Measurements from ENCODE around the gene BRICD5. TPM values are rescaled to one million over a fixed set of nuclear protein-coding genes. Genes with fewer than 3 reads are reported as not detected.
A peak's percentile ranks its signal among the peaks of the same experiment; 100 is the strongest.

The BRICD5 gene
- total RNA-seq, 1 donor from 2014 or later, result 4.4 TPM

DNA sequence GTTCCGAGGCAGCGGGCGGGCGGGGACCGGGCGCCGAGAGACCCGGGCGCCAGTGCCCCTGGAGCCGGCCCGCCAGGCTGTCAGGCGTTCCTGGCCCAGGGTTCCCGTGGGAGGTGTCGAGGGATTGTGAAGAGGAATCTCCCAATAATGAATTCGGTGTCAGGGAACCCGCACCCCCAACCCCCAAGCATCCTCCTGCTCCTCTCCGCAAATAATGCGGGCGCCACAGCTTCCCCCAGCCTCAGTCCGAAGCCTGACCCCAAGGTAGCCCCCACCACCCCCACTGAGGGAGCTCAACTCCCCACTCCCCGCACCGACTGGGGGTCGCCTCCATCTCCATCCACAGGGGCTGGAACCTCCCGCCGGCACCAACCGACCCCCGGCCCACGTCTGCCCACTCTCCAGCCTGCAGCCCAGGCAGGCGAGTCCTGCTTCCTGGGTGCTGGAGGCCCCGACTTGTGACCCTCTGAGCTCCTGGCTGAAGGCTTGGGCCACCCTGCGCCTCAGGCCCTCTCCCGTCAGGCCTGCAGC is 13.6 kb downstream of the BRICD5 start:
- no peak for DNase-seq

DNA sequence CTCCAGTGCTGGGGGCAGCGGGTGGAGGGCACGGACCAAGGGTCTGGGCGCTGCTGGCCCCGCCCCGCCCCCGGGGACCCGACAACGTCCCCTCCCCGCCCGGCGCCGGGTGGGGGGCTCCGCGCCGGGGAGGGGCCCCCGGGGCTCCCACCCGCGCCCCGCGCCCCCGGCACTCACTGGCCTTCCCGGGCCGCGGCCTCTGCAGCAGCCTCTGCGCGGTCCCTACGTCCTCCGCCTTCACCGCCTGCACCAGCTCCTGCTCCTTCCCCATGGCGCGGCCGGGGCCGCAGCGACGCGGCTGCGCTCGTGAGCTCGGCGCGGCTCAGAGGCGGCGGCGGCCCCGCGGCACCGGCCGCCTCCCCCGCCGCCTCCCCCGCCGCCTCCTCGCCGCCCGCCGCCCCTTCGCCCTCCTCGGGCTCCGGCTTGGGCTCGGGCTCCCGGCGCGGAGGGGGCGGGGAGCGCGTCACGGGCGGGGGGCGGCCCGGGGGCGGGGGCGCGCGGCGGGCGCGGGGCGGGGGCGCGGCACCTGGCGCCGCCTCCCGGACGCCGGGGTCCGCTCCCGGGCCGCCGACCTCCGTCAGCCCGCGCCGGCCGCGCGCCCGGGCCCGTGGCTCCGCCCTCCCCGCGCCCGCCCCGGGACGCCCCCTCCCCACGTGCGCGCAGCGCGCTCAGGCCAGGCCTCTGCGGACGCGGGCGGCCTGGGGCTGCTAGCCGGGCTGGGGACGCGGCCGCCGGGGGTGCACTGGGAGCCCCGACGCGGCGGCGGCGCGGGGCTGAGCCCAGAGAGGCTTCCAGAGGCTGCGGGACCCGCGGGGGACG is 14.3 kb downstream of the BRICD5 start, which contains the start of gene CASKIN1:
Gene CASKIN1 (minus strand): TSS at position 444 of the 819 bp plus-strand sequence. CDS start 173 bp downstream, at position 271.
- peak; percentile 35 for DNase-seq

DNA sequence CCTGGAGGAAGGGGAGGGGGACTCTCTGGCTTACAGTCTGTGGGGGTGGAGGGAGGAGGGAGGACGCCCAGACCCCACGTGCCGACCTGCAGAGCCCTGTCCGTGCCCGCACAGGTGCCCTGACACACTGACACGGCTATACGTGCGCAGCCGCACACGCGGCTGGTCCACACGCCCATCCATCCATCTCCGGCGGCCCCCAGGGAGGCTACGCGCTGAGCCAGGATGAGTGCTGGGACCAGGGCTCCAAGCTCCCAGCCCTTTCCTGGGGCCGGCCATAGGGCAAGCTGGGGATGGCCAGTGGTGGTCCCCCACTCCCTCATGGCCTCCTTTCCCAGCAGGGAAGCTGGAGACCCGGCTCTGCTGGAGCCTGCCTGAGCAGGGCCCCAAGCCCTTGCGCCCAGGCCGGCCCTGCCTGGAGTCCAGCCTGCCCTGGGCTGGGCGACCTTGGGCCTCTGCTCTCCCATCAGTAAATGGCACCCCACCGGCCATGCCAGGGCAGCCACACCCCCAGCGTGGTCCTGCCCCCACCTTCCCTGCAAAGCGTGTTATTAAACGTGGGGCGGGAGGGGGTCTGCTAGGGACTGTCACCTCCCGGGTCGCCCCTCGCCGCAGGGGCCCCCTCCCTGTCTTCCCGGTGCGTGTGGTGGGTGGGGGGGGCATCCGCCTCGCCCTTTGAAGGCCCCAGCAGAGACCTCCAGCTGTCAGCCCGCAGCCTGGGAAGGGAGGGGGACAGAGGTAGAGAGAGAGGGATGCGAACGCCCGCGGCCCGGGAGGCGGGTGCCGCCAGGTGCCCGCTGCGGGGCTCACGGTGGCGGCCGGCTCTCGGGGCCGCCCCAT is 15.1 kb downstream of the BRICD5 start:
- DNase-seq, result no peak

DNA sequence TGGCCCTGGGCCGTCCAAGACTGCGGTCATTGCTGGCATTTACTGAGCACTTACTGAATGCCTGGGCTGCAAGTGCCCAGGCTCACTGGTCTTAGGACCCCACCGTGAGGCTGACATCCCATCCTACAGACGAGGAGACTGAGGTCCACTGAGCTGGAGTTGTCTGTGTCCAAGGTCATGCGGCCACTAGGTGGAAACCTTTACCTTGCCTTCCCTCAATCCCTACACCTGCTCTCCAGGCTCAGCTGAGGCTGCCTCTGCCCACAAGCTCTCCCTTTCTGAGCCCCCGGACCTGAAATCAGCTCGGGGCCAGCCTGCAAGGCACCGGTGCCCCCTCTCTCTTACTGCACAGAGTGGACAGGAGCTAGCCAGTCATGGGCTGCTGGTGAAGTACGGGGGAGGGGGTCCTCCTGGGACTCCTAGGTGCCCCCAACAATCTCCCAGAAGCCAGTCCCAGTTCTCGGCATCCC is 15.8 kb downstream of the BRICD5 start:
- peak; percentile 69 for DNase-seq

DNA sequence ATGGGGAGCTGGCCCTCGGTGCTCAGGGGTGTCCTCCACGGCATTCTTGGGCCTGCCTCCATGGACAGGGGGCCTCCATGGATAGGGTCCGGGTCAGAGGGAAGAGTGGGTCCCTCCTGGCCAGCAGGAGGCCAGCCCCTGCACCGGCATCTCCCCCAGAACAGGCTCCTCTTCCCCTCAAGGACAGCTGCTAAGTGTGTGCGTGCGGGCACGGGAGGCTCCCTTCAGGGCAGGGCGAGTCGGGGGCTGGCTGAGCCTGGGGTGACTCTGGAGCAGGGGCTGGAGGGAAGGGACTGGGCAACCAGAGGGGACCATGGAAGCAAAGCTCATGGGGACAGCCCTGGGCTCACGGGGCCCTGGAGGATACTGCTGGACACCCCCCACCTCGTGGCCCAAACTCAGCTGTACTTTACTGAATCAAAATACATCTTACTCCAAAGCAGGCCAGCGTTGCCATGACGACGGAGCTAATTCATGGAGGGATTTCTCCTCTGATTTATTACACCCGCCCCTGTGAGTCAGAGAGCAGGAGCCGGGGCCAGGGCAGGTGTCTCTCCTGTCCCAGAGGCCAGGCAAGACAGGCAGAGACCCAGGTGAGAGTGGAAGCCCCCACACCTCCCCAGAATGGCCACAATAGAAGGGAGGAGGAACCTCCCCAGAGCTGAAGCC is 16.4 kb downstream of the BRICD5 start:
- DNase-seq, result peak; percentile 23

DNA sequence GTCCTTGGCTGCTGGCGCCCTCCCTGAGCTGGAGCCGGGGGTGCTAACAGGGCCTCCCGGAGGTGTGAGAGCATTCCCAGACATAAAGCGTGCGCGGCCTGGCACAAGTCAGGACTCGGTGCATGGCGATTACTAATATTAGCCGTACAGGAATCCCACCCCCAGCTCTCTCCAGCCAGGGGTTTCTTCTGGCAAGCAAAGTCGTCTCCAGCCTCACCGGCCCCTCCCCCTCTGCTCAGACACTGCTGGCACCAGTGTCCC is 19.3 kb downstream of the BRICD5 start:
- DNase-seq, result no peak

DNA sequence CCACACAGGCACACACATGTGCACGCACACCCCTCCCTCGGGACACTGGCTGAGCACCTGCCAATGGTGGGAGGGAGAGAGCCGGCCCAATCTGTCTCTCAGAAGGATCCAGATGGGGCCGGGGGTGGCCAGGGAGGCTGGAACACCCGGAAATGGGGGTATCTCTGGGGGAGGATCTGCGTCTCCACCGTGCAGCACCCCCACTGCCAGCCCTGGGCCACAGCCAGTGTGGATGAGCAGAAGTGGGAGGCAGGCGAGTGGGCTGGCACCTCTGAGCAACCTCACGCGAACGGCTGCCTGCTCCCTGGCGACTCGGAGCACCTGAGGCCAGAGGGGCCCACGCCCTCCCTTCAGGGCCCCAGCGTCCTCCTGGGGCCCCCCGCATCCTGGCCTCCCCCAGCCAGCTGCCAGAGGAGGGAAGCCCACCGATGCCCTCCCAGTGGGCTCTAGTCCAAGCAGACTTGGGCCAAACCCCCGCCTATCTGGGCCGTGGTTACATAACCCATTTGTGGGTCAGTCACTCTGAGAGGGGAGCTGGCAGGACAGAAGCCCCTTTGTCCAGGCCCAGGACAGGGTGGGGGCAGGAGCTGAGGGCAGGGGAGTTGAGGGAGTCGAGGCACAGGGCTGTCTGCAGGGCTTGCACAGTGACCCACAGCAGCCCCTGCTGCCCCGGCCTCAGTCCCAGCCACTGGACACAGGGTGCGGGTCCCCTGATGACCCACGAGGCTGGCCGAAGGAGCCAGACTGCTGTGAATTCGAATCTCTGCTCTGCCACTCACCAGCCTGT is 19.8 kb downstream of the BRICD5 start:
- DNase-seq, result no peak

DNA sequence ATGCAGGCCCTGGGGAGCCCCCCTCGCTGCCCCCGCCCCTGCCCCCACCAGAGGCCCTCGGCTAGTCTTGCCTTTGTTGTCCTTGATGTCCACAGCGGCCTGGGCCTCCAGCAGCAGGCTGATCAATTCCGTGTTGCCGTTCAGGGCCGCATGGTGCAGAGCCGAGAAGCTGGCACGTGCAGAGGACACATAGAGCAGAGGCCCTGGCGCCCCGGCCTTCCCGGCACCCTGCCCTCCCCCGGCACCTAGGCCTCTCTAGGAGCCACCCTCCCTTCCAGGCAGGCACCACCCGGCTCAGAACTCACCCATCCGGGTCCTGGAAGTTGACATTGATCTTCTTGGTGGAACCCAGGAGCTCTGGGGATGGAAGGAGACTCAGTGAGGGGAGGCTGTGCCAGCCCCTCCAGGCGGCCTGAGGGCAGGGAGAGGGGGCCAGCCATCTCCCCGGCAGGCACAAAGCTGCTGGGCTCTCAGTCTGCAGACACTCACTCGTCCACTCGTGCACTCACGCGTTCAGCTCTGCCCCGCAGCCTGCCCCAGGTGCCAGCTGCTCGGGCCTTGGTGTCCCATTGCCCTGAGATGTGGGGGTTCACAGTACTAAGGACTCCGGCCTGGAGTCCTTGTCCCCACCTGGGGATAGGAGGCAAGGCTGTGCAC is 20.5 kb downstream of the BRICD5 start:
- DNase-seq, result no peak

DNA sequence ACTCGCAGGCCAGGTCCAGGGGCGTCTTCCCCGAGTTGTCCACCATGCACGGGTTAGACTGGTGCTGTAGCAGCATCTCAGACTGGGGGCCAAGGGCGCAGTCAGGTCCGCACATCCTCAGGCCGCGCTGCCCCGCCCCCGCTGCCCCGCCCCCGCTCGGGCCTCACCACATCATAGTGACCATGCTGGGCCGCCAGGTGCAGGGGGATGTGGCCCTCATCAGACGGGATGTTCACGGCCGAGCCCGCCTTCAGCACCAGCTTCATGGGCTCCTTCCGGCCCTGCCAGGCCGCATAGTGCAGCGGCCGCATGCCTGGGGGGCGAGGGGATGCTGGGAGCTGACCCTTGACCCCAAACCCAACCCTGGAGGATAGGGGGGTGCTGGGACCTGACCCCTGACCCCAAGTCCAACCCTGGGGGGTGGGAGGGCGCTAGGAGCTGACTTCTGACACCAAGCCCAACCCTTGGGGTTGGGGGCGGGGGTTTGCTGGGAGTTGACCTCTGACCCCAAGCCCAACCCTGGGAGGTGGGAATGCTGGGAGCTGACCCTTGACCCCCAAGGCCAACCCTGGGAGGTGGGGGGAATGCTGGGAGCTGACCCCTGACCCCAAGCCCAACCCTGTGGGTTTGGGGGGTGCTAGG is 21.3 kb downstream of the BRICD5 start:
- DNase-seq, result no peak

DNA sequence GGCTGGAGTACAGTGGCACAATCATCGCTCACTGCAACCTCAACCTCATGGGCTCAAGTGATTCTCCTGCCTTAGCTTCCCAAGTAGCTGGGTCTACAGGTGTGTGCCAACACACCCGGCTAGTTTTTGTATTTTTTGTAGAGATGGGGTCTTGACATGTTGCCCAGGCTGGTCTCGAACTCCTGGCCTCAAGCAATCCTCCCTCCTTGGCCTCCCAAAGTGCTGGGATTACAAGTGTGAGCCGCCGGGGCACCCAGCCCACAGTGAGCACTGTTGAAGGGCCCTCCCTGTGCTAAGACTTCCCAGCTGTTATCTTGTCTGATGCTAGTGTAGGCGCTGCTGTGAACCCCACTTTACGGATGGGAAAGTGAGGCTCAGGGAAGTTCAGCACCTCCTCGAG is 22.3 kb downstream of the BRICD5 start:
- DNase-seq, result no peak

DNA sequence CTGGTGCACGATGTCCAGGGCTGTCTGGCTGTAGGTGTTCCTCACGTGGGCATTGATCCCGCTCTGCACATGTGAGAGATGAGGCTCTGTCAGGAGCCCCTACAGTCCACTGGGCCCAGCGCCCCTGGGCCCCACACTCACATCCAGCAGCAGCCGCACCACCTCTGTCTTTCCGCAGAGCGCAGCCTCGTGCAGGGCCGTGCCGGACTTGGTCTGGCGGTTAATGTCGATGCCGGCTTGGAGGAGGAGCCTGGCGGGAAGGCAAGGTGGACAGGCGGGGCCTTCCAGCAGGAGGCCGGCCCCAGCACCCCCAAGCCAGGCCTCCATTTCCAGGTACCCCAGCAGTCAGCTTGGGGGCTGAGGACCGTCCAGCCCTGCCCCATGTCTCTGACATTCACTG is 23.5 kb downstream of the BRICD5 start:
- no peak for DNase-seq

DNA sequence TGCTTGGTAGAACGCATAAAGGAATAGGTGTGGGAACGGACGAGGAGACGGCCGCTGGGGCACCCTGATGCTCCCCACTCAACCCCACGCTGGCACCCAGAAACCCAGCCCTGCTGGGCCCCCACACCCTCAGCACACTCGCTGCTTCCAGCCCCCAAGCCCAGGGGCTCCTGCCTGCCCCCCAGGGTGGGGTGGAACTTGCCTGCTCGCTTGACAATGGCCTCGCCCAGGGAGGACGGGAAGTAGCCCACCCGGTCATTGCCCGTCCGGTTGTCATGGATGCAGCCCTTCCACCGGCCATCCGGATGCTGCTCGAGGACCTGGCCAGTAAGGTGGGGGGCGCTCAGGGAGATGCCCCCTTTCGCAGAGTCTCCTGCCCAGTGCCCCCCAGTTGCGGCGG is 24.2 kb downstream of the BRICD5 start:
- no peak for DNase-seq

DNA sequence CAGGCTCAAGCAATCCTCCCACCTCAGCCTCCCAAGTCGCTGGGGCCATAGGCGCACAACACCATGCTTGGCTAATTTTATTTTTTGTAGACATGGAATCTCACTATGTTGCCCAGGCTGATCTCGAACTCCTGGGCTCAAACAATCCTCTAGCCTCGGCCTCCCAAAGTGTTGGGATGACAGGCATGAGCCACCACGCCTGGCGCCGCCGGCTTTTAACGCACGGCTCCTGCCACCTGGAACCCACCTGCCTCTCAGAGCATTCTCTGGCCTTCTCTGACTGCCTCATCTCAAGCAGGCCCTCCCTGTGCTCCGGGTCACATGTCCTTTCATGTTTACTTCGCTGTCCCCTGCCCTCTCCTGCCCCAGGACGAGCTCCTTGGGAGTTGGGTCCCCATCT is 24.6 kb downstream of the BRICD5 start:
- no peak for DNase-seq

DNA sequence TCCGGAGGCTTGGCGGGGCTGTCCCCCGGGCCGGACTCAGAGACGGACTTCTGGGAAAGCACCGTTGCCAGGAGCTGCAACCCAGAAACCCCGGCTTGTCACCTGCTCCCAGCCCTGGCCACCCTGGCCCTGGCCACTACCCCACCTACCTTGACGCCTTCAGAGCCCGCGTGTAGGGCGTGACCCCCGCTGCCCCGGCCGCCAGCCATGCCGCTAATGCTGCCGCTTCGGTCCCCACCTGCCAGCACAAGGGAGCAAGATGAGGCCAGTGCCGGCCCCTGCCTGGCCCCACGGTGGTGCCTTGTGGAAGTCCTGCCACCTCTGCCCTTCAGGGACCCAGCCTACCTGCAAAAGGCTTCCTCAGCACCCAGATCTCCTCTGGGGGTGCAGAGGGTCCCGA is 25.7 kb downstream of the BRICD5 start:
- no peak for DNase-seq

DNA sequence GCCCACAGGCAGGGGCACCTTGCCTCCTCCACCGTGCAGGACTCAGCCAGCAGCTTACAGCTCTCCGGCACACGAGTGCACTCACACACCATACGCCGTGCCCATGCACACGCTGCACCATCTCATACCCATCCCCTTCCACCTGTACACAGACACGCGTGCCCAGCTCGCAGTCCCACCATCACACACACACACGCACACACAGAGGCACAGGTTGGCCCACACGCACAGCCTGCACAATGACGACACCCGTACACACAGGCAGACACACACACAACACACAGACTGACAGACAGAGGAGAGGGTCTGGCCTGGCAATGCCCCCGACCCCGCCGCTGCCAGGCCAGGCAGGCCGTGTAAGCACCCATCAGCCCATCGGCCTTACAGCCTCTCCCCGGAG is 26.3 kb downstream of the BRICD5 start:
- no peak for DNase-seq

DNA sequence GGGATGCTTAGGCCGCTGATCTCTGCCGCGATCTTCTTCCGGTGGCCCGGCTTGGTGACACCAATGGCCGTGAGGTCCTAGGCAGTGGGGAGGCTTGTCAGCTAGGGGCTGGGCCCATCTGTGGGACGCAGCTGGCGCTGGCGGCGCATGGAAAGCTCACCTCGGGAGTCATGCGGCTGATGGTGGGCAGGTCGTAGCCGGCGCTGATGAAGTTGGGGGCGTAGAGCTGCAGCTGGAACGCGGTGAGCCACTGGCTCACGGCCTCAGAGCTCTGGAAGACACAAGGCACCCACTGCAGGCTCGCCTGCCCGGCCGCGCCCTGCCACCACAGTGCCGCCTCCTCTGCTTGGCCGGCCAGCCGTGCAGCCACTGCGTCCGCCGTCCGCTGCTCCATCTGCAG is 27.0 kb downstream of the BRICD5 start:
- DNase-seq, result no peak

DNA sequence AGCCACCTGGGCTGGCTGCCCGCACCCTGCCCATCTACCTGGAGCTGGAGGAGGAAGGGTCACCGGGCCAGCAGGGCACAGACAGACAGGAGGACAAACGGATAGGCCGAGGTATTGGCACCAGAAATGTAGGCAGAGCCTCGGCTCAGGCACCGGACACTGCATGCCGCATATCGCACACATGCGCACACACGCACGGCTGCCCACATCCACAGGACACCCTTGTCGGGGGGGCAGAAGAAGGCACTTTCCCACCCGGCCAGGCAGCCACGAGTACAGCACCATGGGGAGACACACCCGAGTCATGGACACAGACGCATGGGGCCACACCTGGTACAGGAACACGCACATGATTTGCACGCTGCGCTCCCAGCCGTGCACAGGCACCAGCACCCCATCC is 28.7 kb downstream of the BRICD5 start:
- no peak for DNase-seq

DNA sequence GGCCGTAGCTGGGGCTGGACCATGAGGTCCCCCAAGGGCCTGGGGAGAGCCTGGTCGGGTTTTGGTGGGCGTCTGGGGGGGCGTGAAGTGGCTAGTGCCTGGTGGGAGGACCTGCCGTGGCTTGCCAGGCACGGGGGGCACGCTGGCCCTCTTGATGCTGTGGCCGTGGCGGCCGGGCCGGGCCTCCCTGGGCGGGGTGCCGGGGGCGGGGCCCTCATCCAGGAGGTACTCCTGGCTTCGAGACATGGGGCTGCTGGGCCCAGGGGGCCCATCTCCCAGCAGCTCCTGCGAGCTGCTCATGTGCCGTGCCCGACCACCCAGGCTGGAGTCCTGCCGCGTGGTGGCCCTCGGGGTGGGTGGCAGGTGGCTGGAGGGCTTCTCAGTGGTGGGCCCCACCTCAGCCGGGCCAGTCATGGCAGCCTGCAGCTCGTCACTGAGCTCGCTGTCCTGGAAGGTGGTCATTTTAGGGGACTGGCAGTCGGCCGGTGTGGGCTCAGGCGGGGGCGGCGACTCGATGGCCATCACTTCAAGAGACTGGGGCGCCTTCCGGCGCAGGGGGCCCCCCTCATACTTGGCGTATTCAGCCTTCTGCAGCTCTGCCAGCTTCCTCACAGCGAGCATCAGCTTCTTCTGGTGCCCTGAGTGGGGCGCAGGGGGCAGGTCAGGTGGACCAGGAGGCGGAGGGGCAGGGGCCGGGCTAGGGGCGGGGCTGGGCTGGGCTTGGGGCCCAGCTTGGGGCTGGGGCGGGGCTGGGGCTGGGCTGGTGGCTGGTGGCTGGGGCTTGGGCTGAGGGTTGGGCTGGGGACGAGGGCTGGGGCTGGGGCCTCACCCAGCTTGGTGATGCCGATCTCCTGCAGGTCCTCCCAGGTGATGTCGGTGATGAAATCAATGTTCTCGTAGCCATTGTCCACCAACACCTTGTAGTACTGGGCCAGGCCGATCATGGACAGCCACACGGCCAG is 29.4 kb downstream of the BRICD5 start:
- no peak for DNase-seq

DNA sequence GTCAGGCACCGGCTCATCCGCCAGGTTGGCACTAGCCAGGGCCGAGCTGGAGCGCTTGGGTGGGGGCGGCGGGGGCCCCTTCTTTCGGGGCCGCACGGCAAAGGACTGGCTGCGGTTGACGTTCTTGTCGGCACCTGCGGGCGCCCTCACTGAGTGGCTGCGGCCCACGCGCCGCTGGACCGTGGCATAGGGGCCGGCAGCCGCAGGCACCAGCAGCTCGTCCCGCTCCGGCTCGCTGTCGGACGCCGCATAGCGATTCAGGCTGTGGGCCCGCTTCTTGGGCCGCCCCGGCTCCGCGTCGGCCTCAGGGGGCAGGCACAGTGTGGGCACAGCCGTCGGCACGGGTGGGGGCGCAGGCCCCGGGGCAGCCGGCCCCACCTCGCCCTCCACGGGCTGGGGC is 30.2 kb downstream of the BRICD5 start:
- no peak for DNase-seq

DNA sequence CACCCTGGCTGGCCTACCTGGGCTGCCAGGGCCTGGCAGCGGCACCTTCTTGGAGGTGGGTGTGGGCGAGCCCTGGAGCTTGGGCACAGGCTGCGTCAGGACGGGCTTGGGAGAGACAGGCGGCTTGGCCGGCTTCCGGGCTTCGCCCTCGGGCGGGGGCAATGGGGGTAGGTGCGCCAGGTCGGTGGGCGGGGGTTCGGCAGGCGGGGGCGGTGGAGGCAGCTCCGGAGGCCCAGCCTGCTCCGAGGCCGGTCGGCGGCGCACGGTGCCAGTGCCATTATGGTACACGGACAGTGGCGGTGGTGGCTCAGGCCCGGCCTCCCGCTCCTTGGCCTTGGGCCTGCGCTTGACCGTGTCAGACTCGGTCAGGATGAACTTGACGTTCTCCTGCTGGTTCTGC is 31.1 kb downstream of the BRICD5 start:
- DNase-seq, result no peak

Data from dermis blood vessel endothelial cell (primary cell).